ENCODE measurements around the gene STK10. TPM values are rescaled to one million over a fixed set of nuclear protein-coding genes. Genes with fewer than 3 reads are reported as not detected.
A peak's percentile ranks its signal among the peaks of the same experiment; 100 is the strongest.

The STK10 gene
- total RNA-seq, 1 donor from 2014 or later = 66.2 TPM

- no peak for DNase-seq (ENCODE audit: extremely low spot score, unreplicated experiment)
- peaks cover 31% of the 10 kb centered on the region for H3K36me3 Mint-ChIP-seq (ENCODE audit: unreplicated experiment)
- H3K4me1 Mint-ChIP-seq (ENCODE audit: unreplicated experiment) = peaks cover 10% of the 10 kb centered on the region
- peak overlapping the region; percentile 32 for H3K27ac Mint-ChIP-seq (ENCODE audit: unreplicated experiment)
- TF ChIP-seq CTCF (IDR thresholded peaks at IDR 0.05) = no peak
- no peaks in the 10 kb centered on the region for H3K9me3 Mint-ChIP-seq (ENCODE audit: unreplicated experiment)
- no peak overlapping the region for H3K4me3 Mint-ChIP-seq (ENCODE audit: unreplicated experiment)
- H3K27me3 Mint-ChIP-seq (ENCODE audit: unreplicated experiment) = no peaks in the 10 kb centered on the region
These were observed 41.9 kb upstream of the STK10 start for GRCh38 chr5:172229904-172230303.

GRCh38 chr5:172224996-172225395 is 37.0 kb upstream of the STK10 start:
- no peak overlapping the region for H3K4me3 Mint-ChIP-seq (ENCODE audit: unreplicated experiment)
- no peaks in the 10 kb centered on the region for H3K9me3 Mint-ChIP-seq (ENCODE audit: unreplicated experiment)
- DNase-seq (ENCODE audit: extremely low spot score, unreplicated experiment) = no peak
- no peak overlapping the region for H3K27ac Mint-ChIP-seq (ENCODE audit: unreplicated experiment)
- no peaks in the 10 kb centered on the region for H3K27me3 Mint-ChIP-seq (ENCODE audit: unreplicated experiment)
- H3K36me3 Mint-ChIP-seq (ENCODE audit: unreplicated experiment) = peaks cover 36% of the 10 kb centered on the region
- TF ChIP-seq CTCF (IDR thresholded peaks at IDR 0.05) = no peak
- H3K4me1 Mint-ChIP-seq (ENCODE audit: unreplicated experiment) = peaks cover 5% of the 10 kb centered on the region

- Mint-ChIP-seq H3K4me1 (ENCODE audit: unreplicated experiment) (peaks cover 2% of the 10 kb centered on the region), H3K9me3 (ENCODE audit: unreplicated experiment) (peaks cover 5% of the 10 kb centered on the region), H3K36me3 (ENCODE audit: unreplicated experiment) (peaks cover 40% of the 10 kb centered on the region), H3K4me3 (ENCODE audit: unreplicated experiment) (no peak overlapping the region), H3K27ac (ENCODE audit: unreplicated experiment) (peak overlapping the region; percentile 23), H3K27me3 (ENCODE audit: unreplicated experiment) (no peaks in the 10 kb centered on the region)
- no peak for TF ChIP-seq CTCF (IDR thresholded peaks at IDR 0.05)
- DNase-seq (ENCODE audit: extremely low spot score, unreplicated experiment) = no peak
These were observed 36.2 kb upstream of the STK10 start for GRCh38 chr5:172223901-172224873.

- Mint-ChIP-seq H3K9me3 (ENCODE audit: unreplicated experiment) (peaks cover 11% of the 10 kb centered on the region), H3K4me1 (ENCODE audit: unreplicated experiment) (peaks cover 8% of the 10 kb centered on the region), H3K27ac (ENCODE audit: unreplicated experiment) (no peak overlapping the region), H3K36me3 (ENCODE audit: unreplicated experiment) (peaks cover 50% of the 10 kb centered on the region), H3K27me3 (ENCODE audit: unreplicated experiment) (no peaks in the 10 kb centered on the region), H3K4me3 (ENCODE audit: unreplicated experiment) (no peak overlapping the region)
- no peak for DNase-seq (ENCODE audit: extremely low spot score, unreplicated experiment)
- no peak for TF ChIP-seq CTCF (IDR thresholded peaks at IDR 0.05)
These were observed 31.3 kb upstream of the STK10 start for GRCh38 chr5:172219296-172219695.

- Mint-ChIP-seq H3K27me3 (ENCODE audit: unreplicated experiment) (no peaks in the 10 kb centered on the region), H3K9me3 (ENCODE audit: unreplicated experiment) (peaks cover 11% of the 10 kb centered on the region), H3K4me1 (ENCODE audit: unreplicated experiment) (peaks cover 8% of the 10 kb centered on the region), H3K4me3 (ENCODE audit: unreplicated experiment) (no peak overlapping the region), H3K36me3 (ENCODE audit: unreplicated experiment) (peaks cover 45% of the 10 kb centered on the region), H3K27ac (ENCODE audit: unreplicated experiment) (peak overlapping the region; percentile 36)
- TF ChIP-seq CTCF (IDR thresholded peaks at IDR 0.05) = no peak
- no peak for DNase-seq (ENCODE audit: extremely low spot score, unreplicated experiment)
These were observed 28.3 kb upstream of the STK10 start for GRCh38 chr5:172216345-172216744.
